ENCODE data around the gene GLI3. TPM values are rescaled to one million over a fixed set of nuclear protein-coding genes. Genes with fewer than 3 reads are reported as not detected.

Gene GLI3
- total RNA-seq, 1 experiment from 2014 or later = 46.2 TPM

DNA sequence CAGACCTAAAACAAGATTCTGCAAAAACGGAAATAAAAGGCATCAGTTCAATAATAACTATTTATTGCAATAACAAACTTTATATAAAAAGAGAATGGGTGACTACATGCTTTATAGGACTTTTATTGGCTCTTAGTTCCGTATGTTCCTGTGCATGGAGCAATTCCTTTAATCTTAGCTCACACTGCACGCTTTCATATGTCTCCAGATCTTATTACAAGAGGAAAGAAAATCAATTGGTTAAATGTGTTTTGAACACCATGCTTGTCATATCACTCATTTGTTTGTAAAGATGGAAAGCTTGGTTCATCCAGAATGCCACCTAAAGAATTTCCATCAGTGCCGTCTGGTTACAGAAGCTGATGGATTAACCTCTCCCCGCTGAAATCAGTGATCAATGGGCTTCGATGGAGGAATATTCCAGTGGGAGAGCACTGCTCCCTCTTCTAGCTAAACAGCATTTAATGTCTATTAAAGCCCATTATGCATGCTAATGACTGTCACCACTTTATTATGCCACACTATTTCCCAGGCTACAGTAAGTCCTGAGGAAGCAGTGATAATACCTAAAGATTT, 210.3 kb downstream of the GLI3 start:
- no peak for DNase-seq (ENCODE audit: low spot score)
- Mint-ChIP-seq H3K36me3 (peaks cover 33% of the 10 kb centered on the region), H3K9me3 (peaks cover 3% of the 10 kb centered on the region; the same call in 1 of the 2 replicates), H3K27me3 (ENCODE audit: low read depth) (no peaks in the 10 kb centered on the region), H3K4me1 (peaks cover 74% of the 10 kb centered on the region), H3K27ac (no peak overlapping the region), H3K4me3 (no peak overlapping the region)
- ATAC-seq = no peak
- ChIA-PET POLR2A (no interaction called here), CTCF (interaction anchor here (1.0 to 2.5 kb wide), 2 partner anchors 49 to 86 kb away, joined by 3 to 8 read pairs; no protein-coding TSS in a partner anchor)
- TF ChIP-seq ETV6 (CRISPR knock-in tag; IDR thresholded peaks at IDR 0.05) = no peak
- no peak for TF ChIP-seq GTF2I (CRISPR knock-in tag; conservative IDR thresholded peaks at IDR 0.05)

DNA sequence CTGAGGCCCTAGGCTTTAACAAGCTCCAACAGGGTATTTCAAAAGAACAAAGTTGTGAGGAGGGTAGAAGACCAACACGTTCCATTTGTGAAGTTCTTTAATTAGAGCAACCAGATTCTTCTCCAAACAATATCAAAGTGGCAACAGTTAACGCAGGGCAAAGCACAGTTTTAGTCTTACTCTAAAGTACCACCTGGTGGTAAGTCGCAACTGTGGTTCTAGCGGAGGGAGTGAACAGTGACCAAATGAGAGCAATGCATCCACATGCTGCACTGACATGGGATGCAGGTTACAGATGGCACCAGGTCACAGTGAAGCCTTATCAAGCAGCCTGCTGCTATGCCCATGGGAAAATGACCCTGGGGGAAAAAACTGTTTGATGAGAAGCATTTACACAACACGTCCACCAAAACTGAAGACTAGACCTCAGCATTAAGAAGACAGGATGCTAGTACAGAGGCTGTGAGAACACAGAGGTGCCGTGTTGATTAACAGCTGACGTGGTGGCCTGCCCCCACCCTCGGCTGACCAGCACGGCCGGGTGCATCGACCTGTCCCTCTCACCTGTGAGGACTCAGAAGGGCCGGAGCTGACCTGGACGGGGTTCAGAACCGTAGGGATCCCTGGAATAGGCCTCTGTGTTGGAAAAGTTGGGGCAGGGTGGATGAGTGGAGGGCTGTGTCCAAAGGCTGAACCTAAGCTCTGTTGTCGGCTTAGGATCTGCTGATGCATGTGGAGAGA, 211.2 kb downstream of the GLI3 start:
- TF ChIP-seq, protein P1, sequence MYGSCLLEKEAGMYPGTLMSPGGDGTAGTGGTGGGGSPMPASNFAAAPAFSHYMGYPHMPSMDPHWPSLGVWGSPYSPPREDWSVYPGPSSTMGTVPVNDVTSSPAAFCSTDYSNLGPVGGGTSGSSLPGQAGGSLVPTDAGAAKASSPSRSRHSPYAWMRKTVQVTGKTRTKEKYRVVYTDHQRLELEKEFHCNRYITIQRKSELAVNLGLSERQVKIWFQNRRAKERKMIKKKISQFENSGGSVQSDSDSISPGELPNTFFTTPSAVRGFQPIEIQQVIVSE (CRISPR knock-in tag; IDR thresholded peaks at IDR 0.05; ENCODE audit: borderline replicate concordance) = no peak
- no peak for TF ChIP-seq RELA (CRISPR knock-in tag; IDR thresholded peaks at IDR 0.05; ENCODE audit: borderline replicate concordance)
- TF ChIP-seq KAT7 (CRISPR knock-in tag; IDR thresholded peaks at IDR 0.05; ENCODE audit: borderline replicate concordance) = no peak
- TF ChIP-seq FOXP1 (CRISPR knock-in tag; IDR thresholded peaks at IDR 0.05; ENCODE audit: borderline replicate concordance) = no peak
- TF ChIP-seq, protein P2, sequence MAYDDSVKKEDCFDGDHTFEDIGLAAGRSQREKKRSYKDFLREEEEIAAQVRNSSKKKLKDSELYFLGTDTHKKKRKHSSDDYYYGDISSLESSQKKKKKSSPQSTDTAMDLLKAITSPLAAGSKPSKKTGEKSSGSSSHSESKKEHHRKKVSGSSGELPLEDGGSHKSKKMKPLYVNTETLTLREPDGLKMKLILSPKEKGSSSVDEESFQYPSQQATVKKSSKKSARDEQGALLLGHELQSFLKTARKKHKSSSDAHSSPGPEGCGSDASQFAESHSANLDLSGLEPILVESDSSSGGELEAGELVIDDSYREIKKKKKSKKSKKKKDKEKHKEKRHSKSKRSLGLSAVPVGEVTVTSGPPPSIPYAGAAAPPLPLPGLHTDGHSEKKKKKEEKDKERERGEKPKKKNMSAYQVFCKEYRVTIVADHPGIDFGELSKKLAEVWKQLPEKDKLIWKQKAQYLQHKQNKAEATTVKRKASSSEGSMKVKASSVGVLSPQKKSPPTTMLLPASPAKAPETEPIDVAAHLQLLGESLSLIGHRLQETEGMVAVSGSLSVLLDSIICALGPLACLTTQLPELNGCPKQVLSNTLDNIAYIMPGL (CRISPR knock-in tag; IDR thresholded peaks at IDR 0.05) = no peak
- TF ChIP-seq, protein P3, sequence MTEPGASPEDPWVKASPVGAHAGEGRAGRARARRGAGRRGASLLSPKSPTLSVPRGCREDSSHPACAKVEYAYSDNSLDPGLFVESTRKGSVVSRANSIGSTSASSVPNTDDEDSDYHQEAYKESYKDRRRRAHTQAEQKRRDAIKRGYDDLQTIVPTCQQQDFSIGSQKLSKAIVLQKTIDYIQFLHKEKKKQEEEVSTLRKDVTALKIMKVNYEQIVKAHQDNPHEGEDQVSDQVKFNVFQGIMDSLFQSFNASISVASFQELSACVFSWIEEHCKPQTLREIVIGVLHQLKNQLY (CRISPR knock-in tag; IDR thresholded peaks at IDR 0.05) = no peak
- POLR2A ChIA-PET = no interaction called here
- no peaks in the 10 kb centered on the region for H3K27me3 Mint-ChIP-seq (ENCODE audit: low read depth)
- DNase-seq (ENCODE audit: low spot score) (no peak), ATAC-seq (no peak)
- H3K9me3 Mint-ChIP-seq = peaks cover 3% of the 10 kb centered on the region; the same call in 1 of the 2 replicates
- peaks cover 73% of the 10 kb centered on the region for H3K4me1 Mint-ChIP-seq
- no peak overlapping the region for H3K4me3 Mint-ChIP-seq
- peaks cover 33% of the 10 kb centered on the region for H3K36me3 Mint-ChIP-seq
- H3K27ac Mint-ChIP-seq = no peak overlapping the region
- CTCF ChIA-PET = interaction anchor here (1.0 to 2.5 kb wide), 2 partner anchors 48 to 85 kb away, joined by 3 to 8 read pairs; no protein-coding TSS in a partner anchor

DNA sequence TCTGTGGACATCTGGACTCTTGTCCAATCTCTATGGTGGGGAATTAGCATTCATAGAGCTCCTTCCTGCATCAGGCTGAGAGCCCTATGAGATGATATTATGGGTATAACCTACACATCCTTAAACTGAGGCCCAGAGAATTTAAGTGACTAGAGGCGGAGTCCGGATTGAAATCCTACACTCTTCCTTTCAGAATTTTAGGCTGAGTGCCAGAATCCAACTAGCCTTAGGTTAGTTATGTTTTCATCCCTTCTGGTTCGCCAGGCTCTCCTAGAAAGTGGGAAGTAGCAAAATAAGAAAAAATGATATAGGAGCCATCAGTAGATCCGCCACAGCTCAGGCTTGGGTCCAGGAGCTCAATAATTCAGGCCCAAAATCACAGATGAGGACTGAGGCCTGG, 212.5 kb downstream of the GLI3 start:
- Mint-ChIP-seq H3K27ac (no peak overlapping the region), H3K9me3 (no peaks in the 10 kb centered on the region), H3K27me3 (ENCODE audit: low read depth) (no peaks in the 10 kb centered on the region), H3K4me3 (no peak overlapping the region), H3K4me1 (peaks cover 69% of the 10 kb centered on the region), H3K36me3 (peaks cover 25% of the 10 kb centered on the region)
- CTCF ChIA-PET = no interaction called here
- DNase-seq (ENCODE audit: low spot score) (no peak), ATAC-seq (no peak)
- TF ChIP-seq ZBTB21 (CRISPR knock-in tag; IDR thresholded peaks at IDR 0.05; ENCODE audit: borderline replicate concordance) (no peak), NR2C2 (CRISPR knock-in tag; IDR thresholded peaks at IDR 0.05) (no peak), OVOL2 (CRISPR knock-in tag; IDR thresholded peaks at IDR 0.05; ENCODE audit: borderline replicate concordance) (no peak), CBFB (CRISPR knock-in tag; IDR thresholded peaks at IDR 0.05; ENCODE audit: low read depth) (no peak), CREB1 (CRISPR knock-in tag; IDR thresholded peaks at IDR 0.05) (no peak), TEAD1 (CRISPR knock-in tag; IDR thresholded peaks at IDR 0.05) (no peak), ZNF121 (CRISPR knock-in tag; IDR thresholded peaks at IDR 0.05) (no peak), ETV6 (CRISPR knock-in tag; IDR thresholded peaks at IDR 0.05) (no peak), SOX15 (CRISPR knock-in tag; IDR thresholded peaks at IDR 0.05) (no peak), FOXJ3 (CRISPR knock-in tag; IDR thresholded peaks at IDR 0.05; ENCODE audit: borderline replicate concordance) (no peak), NFE2L1 (CRISPR knock-in tag; IDR thresholded peaks at IDR 0.05) (no peak), ZNF317 (CRISPR knock-in tag; IDR thresholded peaks at IDR 0.05; ENCODE audit: borderline replicate concordance, low read depth) (no peak), FOXP1 (CRISPR knock-in tag; IDR thresholded peaks at IDR 0.05; ENCODE audit: borderline replicate concordance) (no peak), ZNF671 (CRISPR knock-in tag; IDR thresholded peaks at IDR 0.05) (no peak), RELA (CRISPR knock-in tag; IDR thresholded peaks at IDR 0.05; ENCODE audit: borderline replicate concordance) (no peak), SMAD3 (CRISPR knock-in tag; IDR thresholded peaks at IDR 0.05; ENCODE audit: borderline replicate concordance) (no peak), TEAD4 (CRISPR knock-in tag; IDR thresholded peaks at IDR 0.05) (no peak), ZNF138 (CRISPR knock-in tag; conservative IDR thresholded peaks at IDR 0.05) (no peak)
- TF ChIP-seq, protein P4, sequence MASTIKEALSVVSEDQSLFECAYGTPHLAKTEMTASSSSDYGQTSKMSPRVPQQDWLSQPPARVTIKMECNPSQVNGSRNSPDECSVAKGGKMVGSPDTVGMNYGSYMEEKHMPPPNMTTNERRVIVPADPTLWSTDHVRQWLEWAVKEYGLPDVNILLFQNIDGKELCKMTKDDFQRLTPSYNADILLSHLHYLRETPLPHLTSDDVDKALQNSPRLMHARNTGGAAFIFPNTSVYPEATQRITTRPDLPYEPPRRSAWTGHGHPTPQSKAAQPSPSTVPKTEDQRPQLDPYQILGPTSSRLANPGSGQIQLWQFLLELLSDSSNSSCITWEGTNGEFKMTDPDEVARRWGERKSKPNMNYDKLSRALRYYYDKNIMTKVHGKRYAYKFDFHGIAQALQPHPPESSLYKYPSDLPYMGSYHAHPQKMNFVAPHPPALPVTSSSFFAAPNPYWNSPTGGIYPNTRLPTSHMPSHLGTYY (CRISPR knock-in tag; IDR thresholded peaks at IDR 0.05) = no peak
- POLR2A ChIA-PET = no interaction called here

Data from WTC11 (cell line).